Measurements from ENCODE around the gene ARID1B. TPM values are rescaled to one million over a fixed set of nuclear protein-coding genes. Genes with fewer than 3 reads are reported as not detected.

The ARID1B gene
- total and polyA plus RNA-seq, 2 of the 13 experiments (the other 11 are each of a cell fraction or from before 2014, with no cell fraction given): 20.1 to 32.6 TPM

GRCh38 chr6:156777577-156778453 lies 637 bp downstream of the ARID1B start (continued):
- TF ChIP-seq E2F1 (CRISPR knock-in tag; IDR thresholded peaks at IDR 0.05) (no peak), KDM5B (CRISPR knock-in tag; IDR thresholded peaks at IDR 0.05; ENCODE audit: borderline replicate concordance) (no peak; the same call in 1 of the 2 replicates), NCOR1 (IDR thresholded peaks at IDR 0.05; ENCODE audit: borderline replicate concordance, low read length) (no peak), ZNF20 (CRISPR knock-in tag; IDR thresholded peaks at IDR 0.05) (no peak), HMGXB4 (CRISPR knock-in tag; IDR thresholded peaks at IDR 0.05; ENCODE audit: borderline replicate concordance in 1 of 2, low read depth in 1 of 2) (peak in 1 of 2 experiments; percentile 80; a peak in 2 of 4 replicates), SOX13 (IDR thresholded peaks at IDR 0.05) (no peak), SOX13 (CRISPR knock-in tag; conservative IDR thresholded peaks at IDR 0.05 in 1 of 2, IDR thresholded peaks at IDR 0.05 in 1 of 2) (no peak), ZEB1 (IDR thresholded peaks at IDR 0.05; ENCODE audit: insufficient replicate concordance, low read depth) (no peak), ZNF609 (CRISPR knock-in tag; IDR thresholded peaks at IDR 0.05; ENCODE audit: borderline replicate concordance) (no peak), ZNF841 (CRISPR knock-in tag; IDR thresholded peaks at IDR 0.05; ENCODE audit: borderline replicate concordance) (peak; percentile 80; the same call in 1 of the 2 replicates), ZNF329 (CRISPR knock-in tag; IDR thresholded peaks at IDR 0.05; ENCODE audit: low read depth) (no peak; the same call in 1 of the 2 replicates), RXRB (CRISPR knock-in tag; IDR thresholded peaks at IDR 0.05; ENCODE audit: borderline replicate concordance) (no peak), ATF2 (CRISPR knock-in tag; IDR thresholded peaks at IDR 0.05) (no peak), ZNF615 (CRISPR knock-in tag; IDR thresholded peaks at IDR 0.05; ENCODE audit: borderline replicate concordance) (no peak), ZBTB44 (CRISPR knock-in tag; IDR thresholded peaks at IDR 0.05) (no peak)
